Measurements from ENCODE around the gene MYO1F.
A peak's percentile ranks its signal among the peaks of the same experiment; 100 is the strongest.

The MYO1F gene

DNA sequence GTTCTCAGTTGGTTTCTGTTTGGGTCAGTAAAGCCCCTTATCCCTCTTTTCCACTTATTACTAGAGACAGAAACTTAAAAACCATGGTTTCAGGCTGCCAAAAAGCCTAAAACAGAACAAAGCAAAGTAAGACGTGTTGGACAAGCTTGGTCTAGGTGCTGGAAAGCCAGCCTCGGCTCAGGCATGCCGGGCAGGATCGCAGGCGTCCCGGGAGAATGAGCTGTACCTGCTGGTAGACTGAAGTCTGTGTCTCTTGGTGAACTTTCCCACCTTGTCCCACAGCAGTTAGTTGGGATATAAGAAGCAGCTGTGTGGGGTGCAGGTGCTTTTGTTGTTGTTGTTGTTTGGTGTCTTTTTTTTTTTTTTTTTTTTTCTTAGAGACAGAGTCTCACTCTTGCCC, 95.6 kb downstream of the MYO1F start:
- TF ChIP-seq CTCF (IDR thresholded peaks at IDR 0.05; ENCODE audit: extremely low read depth, missing control alignments): no peak

GRCh38 chr19:8481201-8481600, 96.0 kb downstream of the MYO1F start:
- no peak for TF ChIP-seq CTCF (IDR thresholded peaks at IDR 0.05; ENCODE audit: extremely low read depth, missing control alignments)
- DNase-seq (ENCODE audit: low spot score): no peak

More for the DNA sequence above, 95.6 kb downstream of the MYO1F start:
- DNase-seq (ENCODE audit: low spot score): no peak

DNA sequence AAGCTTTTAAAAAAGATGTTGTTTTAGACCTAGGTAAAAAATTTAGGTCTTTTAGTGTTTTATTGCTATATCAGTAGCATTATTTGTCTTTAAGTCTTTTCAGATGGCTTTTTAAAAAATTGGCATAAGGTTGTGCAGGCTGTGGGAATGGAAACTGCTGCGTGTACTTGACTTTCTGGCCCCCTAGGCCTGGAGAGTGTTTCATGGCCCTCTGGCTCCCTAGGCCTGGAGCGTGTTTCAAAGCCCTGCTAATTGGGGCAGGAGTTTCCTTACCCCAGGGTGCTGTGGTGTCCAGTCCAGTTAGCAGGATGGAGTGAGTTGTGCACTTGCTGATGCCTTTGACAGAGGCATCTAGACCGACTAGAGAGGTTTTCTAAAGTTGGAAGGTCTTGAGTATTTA, 98.6 kb downstream of the MYO1F start:
- DNase-seq (ENCODE audit: low spot score): no peak
- TF ChIP-seq CTCF (IDR thresholded peaks at IDR 0.05; ENCODE audit: extremely low read depth, missing control alignments): no peak

GRCh38 chr19:8477889-8478288, 99.4 kb downstream of the MYO1F start:
- no peak for TF ChIP-seq CTCF (IDR thresholded peaks at IDR 0.05; ENCODE audit: extremely low read depth, missing control alignments)
- no peak for DNase-seq (ENCODE audit: low spot score)

DNA sequence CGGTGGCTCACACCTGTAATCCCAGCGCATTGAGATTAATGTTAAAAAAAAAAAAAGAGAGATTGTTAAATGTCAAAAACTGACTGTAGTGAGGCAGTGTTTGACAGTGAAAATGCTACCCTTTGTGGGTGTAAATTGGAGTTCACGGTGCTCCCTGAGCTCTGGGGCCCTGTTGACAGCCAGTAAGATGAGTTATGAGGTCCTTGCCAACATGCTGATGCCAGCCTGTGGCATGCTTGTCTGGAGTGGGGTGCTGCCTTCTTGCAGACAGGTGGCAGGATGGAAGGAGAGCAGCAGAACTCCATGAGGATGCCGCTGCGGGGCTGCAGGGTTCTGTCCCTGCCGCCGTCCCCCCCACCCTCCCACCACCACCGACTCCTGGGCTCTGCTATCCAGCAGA, 100.7 kb downstream of the MYO1F start:
- no peak for DNase-seq (ENCODE audit: low spot score)
- TF ChIP-seq CTCF (IDR thresholded peaks at IDR 0.05; ENCODE audit: extremely low read depth, missing control alignments): no peak

DNA sequence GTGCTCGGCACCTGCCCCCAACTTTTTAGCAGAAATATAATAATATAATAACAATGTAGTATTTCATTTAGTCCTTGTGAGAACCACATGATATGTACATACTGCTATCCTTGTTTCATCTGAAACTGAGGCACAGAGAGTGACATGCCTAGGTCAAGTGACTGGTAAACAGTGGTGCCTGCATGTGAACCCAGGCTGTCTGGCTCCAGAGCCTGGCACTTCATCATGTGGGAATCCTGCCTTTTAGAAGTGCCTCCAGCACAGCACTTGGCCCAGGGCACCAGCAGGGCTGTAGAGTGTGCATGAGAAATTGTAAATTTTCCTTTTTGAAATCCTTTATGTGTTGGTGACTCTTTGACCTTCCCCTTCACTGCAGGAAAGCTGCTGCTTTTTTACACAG, 102.2 kb downstream of the MYO1F start:
- no peak for DNase-seq (ENCODE audit: low spot score)
- no peak for TF ChIP-seq CTCF (IDR thresholded peaks at IDR 0.05; ENCODE audit: extremely low read depth, missing control alignments)

DNA sequence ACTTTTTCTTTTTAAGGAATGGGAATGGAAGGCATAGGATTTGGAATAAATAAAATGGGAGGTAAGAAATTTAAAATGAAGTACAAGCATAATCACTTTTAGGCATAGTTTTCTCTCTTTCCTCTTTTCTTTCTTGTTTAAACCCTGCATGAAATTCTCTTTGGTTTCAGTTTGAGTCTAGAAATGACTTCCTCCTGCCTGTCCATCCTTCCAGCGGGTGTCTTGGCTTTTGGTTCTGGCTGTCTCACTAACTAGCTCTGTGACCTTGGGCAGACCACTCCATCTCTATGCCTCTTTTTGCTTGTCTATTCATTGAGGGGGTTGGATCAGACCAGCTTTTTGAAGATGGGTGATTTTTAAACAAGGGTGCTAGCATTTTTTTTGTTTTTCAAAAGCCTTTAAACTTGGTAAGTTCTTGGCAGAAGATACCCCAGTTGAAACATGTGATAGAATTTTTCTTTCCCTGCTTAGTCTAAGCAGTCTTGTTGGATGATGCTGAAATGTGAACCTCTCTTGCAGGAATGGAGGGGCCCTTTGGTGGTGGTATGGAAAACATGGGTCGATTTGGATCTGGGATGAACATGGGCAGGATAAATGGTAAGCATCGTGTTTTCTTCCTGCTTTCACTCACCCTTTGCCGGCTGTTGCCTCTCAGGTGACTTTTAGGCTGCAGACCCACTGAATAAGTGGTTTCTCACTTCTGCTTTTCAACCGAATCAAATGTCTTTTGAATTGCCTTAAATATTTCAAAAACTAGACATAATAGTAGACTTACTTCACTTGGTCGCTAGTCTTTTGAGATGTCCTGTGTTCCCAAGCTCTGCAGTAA, 103.4 kb downstream of the MYO1F start:
- TF ChIP-seq CTCF (IDR thresholded peaks at IDR 0.05; ENCODE audit: extremely low read depth, missing control alignments): no peak
- peak; percentile 73 for DNase-seq (ENCODE audit: low spot score)

Measured in GM20000 (cell line).